Measurements from ENCODE around the gene DNM1.

- TF ChIP-seq MAX (IDR thresholded peaks at IDR 0.05; ENCODE audit: insufficient read depth, insufficient read length) (no peak), EZH2 (IDR thresholded peaks at IDR 0.05; ENCODE audit: borderline replicate concordance, low read depth, low read length, severe bottlenecking) (no peak), CTCF (IDR thresholded peaks at IDR 0.05; ENCODE audit: extremely low read depth in 1 of 2, insufficient read depth in 1 of 2, low read depth in 1 of 2, low read length in 2 of 2) (no peak), POLR2A (IDR thresholded peaks at IDR 0.05; ENCODE audit: low read depth, low read length) (no peak), GATA2 (IDR thresholded peaks at IDR 0.05; ENCODE audit: insufficient read depth, insufficient read length, low read depth, low read length) (no peak), POLR2AphosphoS5 (IDR thresholded peaks at IDR 0.05; ENCODE audit: insufficient read depth, low read depth, low read length) (no peak)
These were observed 71.1 kb downstream of the DNM1 start for GRCh38 chr9:128274245-128274644.
